ENCODE data around the gene IL5RA.

Gene IL5RA

DNA sequence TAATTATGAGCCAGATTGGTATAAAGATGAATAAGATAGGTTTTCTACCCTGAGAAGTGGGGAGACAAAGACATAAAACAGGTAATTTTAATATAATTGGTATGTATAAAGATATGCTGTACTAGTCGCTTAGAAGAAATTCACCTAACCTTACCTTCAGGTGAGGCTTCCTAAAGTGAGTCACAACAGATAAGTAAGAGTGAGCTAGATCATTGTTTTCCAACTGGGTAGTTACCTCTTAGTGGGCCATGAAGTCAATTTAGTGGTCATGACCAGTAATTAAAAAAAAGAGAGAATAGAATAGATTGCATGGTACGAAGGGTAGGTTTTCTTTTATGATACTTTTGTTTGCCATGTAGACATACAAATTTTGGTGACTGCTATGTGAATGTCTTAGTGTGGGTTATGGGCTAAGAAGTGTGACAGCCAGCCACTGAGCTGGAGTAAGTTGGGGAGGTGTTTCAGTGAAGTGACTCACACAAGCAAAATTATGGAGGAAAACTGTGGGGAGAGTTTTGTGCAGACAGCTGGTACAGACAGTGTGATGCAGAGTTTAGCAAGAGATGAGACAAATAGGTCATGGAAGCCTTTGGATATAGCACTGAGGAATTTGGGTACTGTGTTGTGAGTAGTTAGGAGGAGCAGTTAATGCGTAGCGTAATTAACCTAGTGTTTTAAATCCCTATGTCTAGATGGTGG is 24.7 kb upstream of the IL5RA start:
- TF ChIP-seq SIN3A (IDR thresholded peaks at IDR 0.05; ENCODE audit: borderline replicate concordance, insufficient read depth, low read length) = no peak
- TF ChIP-seq POLR2AphosphoS5 (IDR thresholded peaks at IDR 0.05; ENCODE audit: low read depth, low read length) = no peak
- TF ChIP-seq, protein P1, sequence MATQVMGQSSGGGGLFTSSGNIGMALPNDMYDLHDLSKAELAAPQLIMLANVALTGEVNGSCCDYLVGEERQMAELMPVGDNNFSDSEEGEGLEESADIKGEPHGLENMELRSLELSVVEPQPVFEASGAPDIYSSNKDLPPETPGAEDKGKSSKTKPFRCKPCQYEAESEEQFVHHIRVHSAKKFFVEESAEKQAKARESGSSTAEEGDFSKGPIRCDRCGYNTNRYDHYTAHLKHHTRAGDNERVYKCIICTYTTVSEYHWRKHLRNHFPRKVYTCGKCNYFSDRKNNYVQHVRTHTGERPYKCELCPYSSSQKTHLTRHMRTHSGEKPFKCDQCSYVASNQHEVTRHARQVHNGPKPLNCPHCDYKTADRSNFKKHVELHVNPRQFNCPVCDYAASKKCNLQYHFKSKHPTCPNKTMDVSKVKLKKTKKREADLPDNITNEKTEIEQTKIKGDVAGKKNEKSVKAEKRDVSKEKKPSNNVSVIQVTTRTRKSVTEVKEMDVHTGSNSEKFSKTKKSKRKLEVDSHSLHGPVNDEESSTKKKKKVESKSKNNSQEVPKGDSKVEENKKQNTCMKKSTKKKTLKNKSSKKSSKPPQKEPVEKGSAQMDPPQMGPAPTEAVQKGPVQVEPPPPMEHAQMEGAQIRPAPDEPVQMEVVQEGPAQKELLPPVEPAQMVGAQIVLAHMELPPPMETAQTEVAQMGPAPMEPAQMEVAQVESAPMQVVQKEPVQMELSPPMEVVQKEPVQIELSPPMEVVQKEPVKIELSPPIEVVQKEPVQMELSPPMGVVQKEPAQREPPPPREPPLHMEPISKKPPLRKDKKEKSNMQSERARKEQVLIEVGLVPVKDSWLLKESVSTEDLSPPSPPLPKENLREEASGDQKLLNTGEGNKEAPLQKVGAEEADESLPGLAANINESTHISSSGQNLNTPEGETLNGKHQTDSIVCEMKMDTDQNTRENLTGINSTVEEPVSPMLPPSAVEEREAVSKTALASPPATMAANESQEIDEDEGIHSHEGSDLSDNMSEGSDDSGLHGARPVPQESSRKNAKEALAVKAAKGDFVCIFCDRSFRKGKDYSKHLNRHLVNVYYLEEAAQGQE (IDR thresholded peaks at IDR 0.05; ENCODE audit: insufficient read depth in 1 of 2, low read depth in 2 of 2, low read length in 2 of 2) = no peak
- TF ChIP-seq FOXP2 (optimal IDR thresholded peaks at IDR 0.05; ENCODE audit: borderline replicate concordance, extremely low read depth, extremely low read length, insufficient read depth) = no peak
- TF ChIP-seq TAF1 (IDR thresholded peaks at IDR 0.05; ENCODE audit: borderline replicate concordance, insufficient read depth, low read length) = no peak

GRCh38 chr3:3133500-3133899 is 23.3 kb upstream of the IL5RA start:
- TF ChIP-seq POLR2AphosphoS5 (IDR thresholded peaks at IDR 0.05; ENCODE audit: low read depth, low read length) = no peak
- TF ChIP-seq, protein P1 (IDR thresholded peaks at IDR 0.05; ENCODE audit: insufficient read depth in 1 of 2, low read depth in 2 of 2, low read length in 2 of 2) = no peak
- TF ChIP-seq FOXP2 (optimal IDR thresholded peaks at IDR 0.05; ENCODE audit: borderline replicate concordance, extremely low read depth, extremely low read length, insufficient read depth) = no peak
- no peak for TF ChIP-seq SIN3A (IDR thresholded peaks at IDR 0.05; ENCODE audit: borderline replicate concordance, insufficient read depth, low read length)
- no peak for TF ChIP-seq TAF1 (IDR thresholded peaks at IDR 0.05; ENCODE audit: borderline replicate concordance, insufficient read depth, low read length)

GRCh38 chr3:3129579-3129978 is 19.4 kb upstream of the IL5RA start:
- TF ChIP-seq, protein P1 (IDR thresholded peaks at IDR 0.05; ENCODE audit: insufficient read depth in 1 of 2, low read depth in 2 of 2, low read length in 2 of 2) = no peak
- TF ChIP-seq FOXP2 (optimal IDR thresholded peaks at IDR 0.05; ENCODE audit: borderline replicate concordance, extremely low read depth, extremely low read length, insufficient read depth) (no peak), SIN3A (IDR thresholded peaks at IDR 0.05; ENCODE audit: borderline replicate concordance, insufficient read depth, low read length) (no peak), POLR2AphosphoS5 (IDR thresholded peaks at IDR 0.05; ENCODE audit: low read depth, low read length) (no peak), TAF1 (IDR thresholded peaks at IDR 0.05; ENCODE audit: borderline replicate concordance, insufficient read depth, low read length) (no peak)

DNA sequence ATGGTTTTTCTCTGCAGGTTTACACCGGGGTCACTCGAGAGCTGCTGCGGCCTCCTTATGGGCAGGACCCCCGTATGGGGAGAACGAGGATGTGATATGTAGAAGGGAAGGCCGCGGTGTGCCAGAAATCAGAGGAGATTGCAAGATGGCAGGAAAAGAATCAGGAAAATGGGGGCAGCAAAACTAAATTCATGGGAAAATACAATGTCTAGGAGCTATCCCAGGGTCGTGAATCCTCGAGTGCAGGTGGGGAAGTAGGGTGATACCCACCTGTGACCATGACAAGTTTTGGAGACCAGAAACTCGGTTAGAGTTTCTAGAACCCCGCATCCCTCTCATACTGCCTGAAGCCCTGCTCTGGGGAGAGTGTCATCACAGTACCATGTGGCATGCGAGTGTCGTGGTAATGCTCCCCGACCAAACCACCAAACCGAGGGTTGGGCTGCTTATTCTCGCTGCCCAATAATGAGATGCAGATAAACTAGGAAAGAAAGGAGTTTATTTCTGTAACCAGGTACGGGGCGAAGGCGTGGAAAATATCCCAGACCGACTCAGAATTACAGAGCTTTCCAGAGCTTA is 17.3 kb upstream of the IL5RA start:
- TF ChIP-seq POLR2AphosphoS5 (IDR thresholded peaks at IDR 0.05; ENCODE audit: low read depth, low read length) (no peak), SIN3A (IDR thresholded peaks at IDR 0.05; ENCODE audit: borderline replicate concordance, insufficient read depth, low read length) (no peak), TAF1 (IDR thresholded peaks at IDR 0.05; ENCODE audit: borderline replicate concordance, insufficient read depth, low read length) (no peak), FOXP2 (optimal IDR thresholded peaks at IDR 0.05; ENCODE audit: borderline replicate concordance, extremely low read depth, extremely low read length, insufficient read depth) (no peak)
- TF ChIP-seq, protein P1 (IDR thresholded peaks at IDR 0.05; ENCODE audit: insufficient read depth in 1 of 2, low read depth in 2 of 2, low read length in 2 of 2) = no peak
